NK-92 (cell line): ENCODE measurements around the gene ADAMTS9.

Experiments used
- DNase-seq: peaks from one replicate; lab custom pipeline; 2025; ENCODE audit not compliant: unreplicated experiment; lab: John Stamatoyannopoulos, UW

The ADAMTS9 gene

GRCh38 chr3:64685800-64686445 lies 1.9 kb downstream of the ADAMTS9 start:
- DNase-seq = no peak

- DNase-seq = no peak
These were observed 2.4 kb downstream of the ADAMTS9 start for GRCh38 chr3:64685331-64685799.

- no peak for DNase-seq
These were observed 3.0 kb downstream of the ADAMTS9 start for GRCh38 chr3:64684715-64685261.

GRCh38 chr3:64681827-64682226 lies 6.0 kb downstream of the ADAMTS9 start:
- no peak for DNase-seq

GRCh38 chr3:64681015-64681414 lies 6.8 kb downstream of the ADAMTS9 start:
- no peak for DNase-seq

GRCh38 chr3:64680334-64680733 lies 7.5 kb downstream of the ADAMTS9 start:
- DNase-seq = no peak

GRCh38 chr3:64677961-64678716 lies 9.7 kb downstream of the ADAMTS9 start:
- no peak for DNase-seq

- DNase-seq = no peak
These were observed 11.0 kb downstream of the ADAMTS9 start for GRCh38 chr3:64676831-64677230.

- no peak for DNase-seq
These were observed 12.0 kb downstream of the ADAMTS9 start for GRCh38 chr3:64675687-64676247.

- DNase-seq = no peak
These were observed 13.2 kb downstream of the ADAMTS9 start for GRCh38 chr3:64674591-64675076.

- DNase-seq = no peak
These were observed 14.6 kb downstream of the ADAMTS9 start for GRCh38 chr3:64673159-64673715.

- DNase-seq = no peak
These were observed 19.0 kb downstream of the ADAMTS9 start for GRCh38 chr3:64668582-64669510.

- DNase-seq = no peak
These were observed 19.8 kb downstream of the ADAMTS9 start for GRCh38 chr3:64667887-64668581.

GRCh38 chr3:64667138-64667537 lies 20.7 kb downstream of the ADAMTS9 start:
- no peak for DNase-seq

GRCh38 chr3:64666171-64666588 lies 21.6 kb downstream of the ADAMTS9 start:
- no peak for DNase-seq

- no peak for DNase-seq
These were observed 23.4 kb downstream of the ADAMTS9 start for GRCh38 chr3:64664397-64664796.

GRCh38 chr3:64659617-64659978 lies 28.2 kb downstream of the ADAMTS9 start:
- no peak for DNase-seq

- DNase-seq = no peak
These were observed 29.8 kb downstream of the ADAMTS9 start for GRCh38 chr3:64658001-64658400.

GRCh38 chr3:64656544-64656943 lies 31.3 kb downstream of the ADAMTS9 start:
- no peak for DNase-seq

GRCh38 chr3:64655160-64655559 lies 32.6 kb downstream of the ADAMTS9 start:
- DNase-seq = no peak
